KMS-11 (cell line): ENCODE results near the gene ECI1.

Source experiments
- H2AFZ ChIP-seq: fragments of 200-600 bp; sonication (generic); 2 replicates; pipeline ENCODE4 v1.6.1; 2016; ENCODE audit warnings: antibody characterized with exemption, mixed run types, low read depth
- H3K27ac ChIP-seq: fragments of 200-600 bp; sonication (generic); 2 replicates; pipeline ENCODE4 v1.6.1; 2016; ENCODE audit warnings: mild to moderate bottlenecking, mixed run types
- H3K27me3 ChIP-seq: fragments of 200-600 bp; sonication (generic); 2 replicates; pipeline ENCODE4 v1.6.1; 2017; ENCODE audit warnings: mild to moderate bottlenecking, low read depth, mixed run types, moderate library complexity; ENCODE audit not compliant: insufficient read depth
- H3K36me3 ChIP-seq: fragments of 200-600 bp; sonication (generic); 2 replicates; pipeline ENCODE4 v1.6.1; 2017; ENCODE audit warnings: mild to moderate bottlenecking, mixed run types; ENCODE audit not compliant: insufficient read depth
- H3K4me1 ChIP-seq: fragments of 200-600 bp; sonication (generic); 2 replicates; pipeline ENCODE4 v1.6.1; 2016; ENCODE audit warnings: mild to moderate bottlenecking, low read depth, mixed run types; ENCODE audit not compliant: poor library complexity, severe bottlenecking
- H3K4me2 ChIP-seq: fragments of 200-600 bp; sonication (generic); 2 replicates; pipeline ENCODE4 v1.7.0; 2016; ENCODE audit warnings: mild to moderate bottlenecking, mixed run types
- H3K4me3 ChIP-seq: fragments of 200-600 bp; sonication (generic); IDR thresholded peaks from 2 replicates; pipeline ENCODE4 v1.6.1; 2017; ENCODE audit warnings: low read depth, low read length, mixed read lengths; ENCODE audit not compliant: insufficient read depth
- H3K79me2 ChIP-seq: fragments of 200-600 bp; sonication (generic); 2 replicates; pipeline ENCODE4 v1.6.1; 2016; ENCODE audit warnings: low read depth, mixed run types; ENCODE audit not compliant: insufficient read depth
- H3K9ac ChIP-seq: fragments of 200-600 bp; sonication (generic); 2 replicates; pipeline ENCODE4 v1.6.1; 2016; ENCODE audit warnings: mild to moderate bottlenecking, mixed run types
- H4K20me1 ChIP-seq: fragments of 200-600 bp; sonication (generic); 2 replicates; pipeline ENCODE4 v1.6.1; 2016; ENCODE audit warnings: mild to moderate bottlenecking, mixed run types; ENCODE audit not compliant: insufficient read depth
- CTCF ChIP-seq: fragments of 200-600 bp; sonication (generic); conservative IDR thresholded peaks from 2 replicates; pipeline ENCODE4 v1.6.1; 2017; ENCODE audit warnings: low read depth, mild to moderate bottlenecking, antibody characterized with exemption, low read length, moderate library complexity, mixed read lengths

The ECI1 gene

GRCh38 chr16:2228161-2228824 lies 23.1 kb downstream of the ECI1 start:
- Histone ChIP-seq H4K20me1 (no peaks in the 10 kb centered on the region), H3K4me3 (no peak overlapping the region), H2AFZ (no peak overlapping the region), H3K36me3 (no peaks in the 10 kb centered on the region), H3K4me2 (no peak overlapping the region), H3K9ac (no peak overlapping the region), H3K27ac (no peak overlapping the region), H3K27me3 (no peaks in the 10 kb centered on the region), H3K4me1 (peaks cover 11% of the 10 kb centered on the region), H3K79me2 (peaks cover 48% of the 10 kb centered on the region)
- no peak for TF ChIP-seq CTCF

GRCh38 chr16:2226918-2227317 lies 24.5 kb downstream of the ECI1 start:
- Histone ChIP-seq H3K79me2 (peaks cover 48% of the 10 kb centered on the region), H2AFZ (no peak overlapping the region), H3K36me3 (no peaks in the 10 kb centered on the region), H3K4me1 (peaks cover 16% of the 10 kb centered on the region), H3K9ac (no peak overlapping the region), H3K4me2 (no peak overlapping the region), H3K27ac (no peak overlapping the region), H3K27me3 (no peaks in the 10 kb centered on the region), H4K20me1 (no peaks in the 10 kb centered on the region), H3K4me3 (no peak overlapping the region)
- no peak for TF ChIP-seq CTCF

- no peaks in the 10 kb centered on the region for H3K27me3 ChIP-seq
- TF ChIP-seq CTCF, result no peak
- peaks cover 48% of the 10 kb centered on the region for H3K79me2 ChIP-seq
- H3K36me3 ChIP-seq, result no peaks in the 10 kb centered on the region
- no peak overlapping the region for H3K4me2 ChIP-seq
- H4K20me1 ChIP-seq, result no peaks in the 10 kb centered on the region
- peaks cover 16% of the 10 kb centered on the region for H3K4me1 ChIP-seq
- H3K4me3 ChIP-seq, result no peak overlapping the region
- H3K27ac ChIP-seq, result no peak overlapping the region
- no peak overlapping the region for H3K9ac ChIP-seq
- no peak overlapping the region for H2AFZ ChIP-seq
Observed at GRCh38 chr16:2226245-2226793, 25.1 kb downstream of the ECI1 start.

- no peak for TF ChIP-seq CTCF
- H2AFZ ChIP-seq, result peak overlapping the region; percentile 75
- peak overlapping the region; percentile 88 for H3K9ac ChIP-seq
- peaks cover 48% of the 10 kb centered on the region for H3K79me2 ChIP-seq
- no peaks in the 10 kb centered on the region for H3K27me3 ChIP-seq
- peak overlapping the region; percentile 99 for H3K4me2 ChIP-seq
- no peaks in the 10 kb centered on the region for H3K36me3 ChIP-seq
- H3K4me3 ChIP-seq, result no peak overlapping the region
- H3K27ac ChIP-seq, result peak overlapping the region; percentile 53
- peaks cover 16% of the 10 kb centered on the region for H3K4me1 ChIP-seq
- no peaks in the 10 kb centered on the region for H4K20me1 ChIP-seq
Observed at GRCh38 chr16:2223942-2224486, 27.4 kb downstream of the ECI1 start.
